ENCODE results near the gene MCMBP.

The MCMBP gene

GRCh38 chr10:119863951-119864565 is 8.6 kb downstream of the MCMBP start:
- no peak for DNase-seq
- no peak overlapping the region for H3K4me3 Mint-ChIP-seq

GRCh38 chr10:119862524-119862923 is 10.1 kb downstream of the MCMBP start:
- DNase-seq: no peak

More at GRCh38 chr10:119863951-119864565, 8.6 kb downstream of the MCMBP start:
- Mint-ChIP-seq H3K4me1 (peaks cover 13% of the 10 kb centered on the region), H3K27me3 (ENCODE audit: low read depth, poor library complexity) (no peaks in the 10 kb centered on the region), H3K27ac (no peak overlapping the region), H3K9me3 (peaks cover 31% of the 10 kb centered on the region), H3K36me3 (ENCODE audit: low read depth) (peaks cover 66% of the 10 kb centered on the region)
- TF ChIP-seq CTCF (IDR thresholded peaks at IDR 0.05): no peak

GRCh38 chr10:119860866-119861607 is 11.6 kb downstream of the MCMBP start:
- peaks cover 7% of the 10 kb centered on the region for H3K4me1 Mint-ChIP-seq
- DNase-seq: no peak
- TF ChIP-seq CTCF (IDR thresholded peaks at IDR 0.05): no peak
- peaks cover 52% of the 10 kb centered on the region for H3K36me3 Mint-ChIP-seq (ENCODE audit: low read depth)
- H3K27me3 Mint-ChIP-seq (ENCODE audit: low read depth, poor library complexity): no peaks in the 10 kb centered on the region
- H3K27ac Mint-ChIP-seq: peak overlapping the region; percentile 47
- peaks cover 25% of the 10 kb centered on the region for H3K9me3 Mint-ChIP-seq
- H3K4me3 Mint-ChIP-seq: no peak overlapping the region

More at GRCh38 chr10:119862524-119862923, 10.1 kb downstream of the MCMBP start:
- no peaks in the 10 kb centered on the region for H3K27me3 Mint-ChIP-seq (ENCODE audit: low read depth, poor library complexity)
- H3K9me3 Mint-ChIP-seq: peaks cover 31% of the 10 kb centered on the region
- H3K4me1 Mint-ChIP-seq: peaks cover 7% of the 10 kb centered on the region
- TF ChIP-seq CTCF (IDR thresholded peaks at IDR 0.05): no peak
- no peak overlapping the region for H3K4me3 Mint-ChIP-seq
- no peak overlapping the region for H3K27ac Mint-ChIP-seq
- H3K36me3 Mint-ChIP-seq (ENCODE audit: low read depth): peaks cover 56% of the 10 kb centered on the region

GRCh38 chr10:119859420-119860258 is 13.0 kb downstream of the MCMBP start:
- H3K4me3 Mint-ChIP-seq: no peak overlapping the region
- DNase-seq: no peak
- peak; percentile 71 for TF ChIP-seq CTCF (IDR thresholded peaks at IDR 0.05)
- peaks cover 51% of the 10 kb centered on the region for H3K36me3 Mint-ChIP-seq (ENCODE audit: low read depth)
- H3K27ac Mint-ChIP-seq: no peak overlapping the region
- peaks cover 7% of the 10 kb centered on the region for H3K4me1 Mint-ChIP-seq
- peaks cover 11% of the 10 kb centered on the region for H3K9me3 Mint-ChIP-seq
- no peaks in the 10 kb centered on the region for H3K27me3 Mint-ChIP-seq (ENCODE audit: low read depth, poor library complexity)

GRCh38 chr10:119858063-119858462 is 14.6 kb downstream of the MCMBP start:
- no peak for DNase-seq
- no peaks in the 10 kb centered on the region for H3K27me3 Mint-ChIP-seq (ENCODE audit: low read depth, poor library complexity)
- no peak overlapping the region for H3K4me3 Mint-ChIP-seq
- H3K27ac Mint-ChIP-seq: no peak overlapping the region
- TF ChIP-seq CTCF (IDR thresholded peaks at IDR 0.05): no peak
- peaks cover 41% of the 10 kb centered on the region for H3K36me3 Mint-ChIP-seq (ENCODE audit: low read depth)
- peaks cover 7% of the 10 kb centered on the region for H3K4me1 Mint-ChIP-seq
- H3K9me3 Mint-ChIP-seq: no peaks in the 10 kb centered on the region
